GM10266 (cell line): Measurements from ENCODE around the gene CARD10.

ENCODE experiments used
- DNase-seq: peaks from one replicate; pipeline ENCODE4 v3.0.0; 2012; ENCODE audit errors: extremely low spot score
- TF ChIP-seq, protein P1 (sequence below): IDR thresholded peaks from 2 replicates; pipeline ENCODE4 v1.5.1; 2012; ENCODE audit warnings: mild to moderate bottlenecking, low read depth; ENCODE audit not compliant: control insufficient read depth, insufficient read depth; ENCODE audit errors: missing control alignments

CARD10 gene

DNA sequence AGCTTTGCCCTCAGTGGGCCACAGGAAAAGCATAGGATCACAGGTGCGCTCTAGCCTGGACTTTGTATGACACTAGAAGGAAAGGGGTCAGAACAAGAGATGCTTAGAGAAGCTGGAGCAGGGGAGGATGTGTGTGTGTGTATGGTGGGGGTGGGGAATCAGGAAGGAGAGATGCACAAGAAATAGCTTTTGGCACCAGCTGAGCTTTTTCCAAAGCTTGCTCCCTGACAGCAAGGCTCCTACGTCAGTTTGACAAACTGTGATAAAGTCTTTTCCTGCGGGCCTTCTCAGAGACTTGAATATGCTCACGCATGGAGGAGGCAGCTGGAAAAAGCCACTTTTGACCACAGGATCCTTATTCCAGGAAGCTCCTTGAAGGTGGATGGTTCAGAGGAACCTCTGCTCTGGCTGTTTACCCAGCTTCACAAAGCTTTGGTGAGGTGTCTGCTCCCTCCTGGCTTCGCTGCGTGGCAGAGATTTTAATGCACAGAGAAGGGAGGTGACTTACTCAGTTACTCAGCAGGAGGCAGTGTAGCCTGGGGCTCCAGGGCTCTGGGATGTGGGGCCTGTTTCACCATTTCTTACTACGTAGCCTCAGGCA is 45.0 kb upstream of the CARD10 start:
- DNase-seq, result no peak

DNA sequence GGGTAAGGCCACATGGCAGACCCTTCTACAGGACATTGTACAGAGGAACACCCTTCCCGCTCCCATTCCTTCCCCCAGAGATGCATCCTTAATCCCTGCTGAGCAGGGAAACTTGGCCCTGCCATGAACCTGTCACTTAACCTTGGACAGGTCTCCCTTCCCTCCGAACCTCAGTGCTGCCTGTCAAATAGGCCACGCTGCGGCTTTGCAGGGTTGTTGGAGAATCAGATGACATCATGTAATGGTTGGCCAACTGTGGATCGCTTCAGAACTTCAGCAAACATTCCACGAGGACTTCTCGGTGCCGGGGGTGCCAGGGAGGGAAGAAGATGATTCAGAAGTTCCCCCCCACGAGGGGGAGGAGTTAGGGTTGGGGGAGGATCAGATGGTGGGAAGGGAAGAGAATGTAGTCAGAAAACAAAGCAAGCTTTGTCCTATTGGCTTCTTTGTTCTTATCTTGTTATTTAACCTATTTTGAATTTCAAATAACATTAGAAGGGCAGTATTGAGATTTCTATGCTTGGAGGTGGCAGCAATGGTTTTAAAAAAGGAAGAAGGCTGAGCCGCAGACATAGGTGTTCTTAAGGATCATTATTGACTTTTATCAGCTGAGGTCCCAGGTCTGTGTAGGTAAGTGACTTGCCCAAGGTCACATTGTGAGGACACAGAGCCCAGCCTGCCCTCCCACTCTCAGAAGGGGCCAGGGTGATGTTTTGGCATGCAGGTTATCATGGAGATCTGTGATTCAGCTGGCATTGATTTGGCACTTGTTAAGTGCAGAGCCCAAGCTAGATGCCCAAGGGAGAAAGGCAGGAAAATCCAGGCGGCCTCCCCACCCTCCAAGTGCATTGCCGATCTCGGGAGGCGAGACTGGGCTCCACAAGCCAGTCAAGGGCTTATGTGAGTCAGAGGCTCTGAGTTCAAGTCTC is 44.2 kb upstream of the CARD10 start:
- DNase-seq, result no peak
- TF ChIP-seq, protein P1, sequence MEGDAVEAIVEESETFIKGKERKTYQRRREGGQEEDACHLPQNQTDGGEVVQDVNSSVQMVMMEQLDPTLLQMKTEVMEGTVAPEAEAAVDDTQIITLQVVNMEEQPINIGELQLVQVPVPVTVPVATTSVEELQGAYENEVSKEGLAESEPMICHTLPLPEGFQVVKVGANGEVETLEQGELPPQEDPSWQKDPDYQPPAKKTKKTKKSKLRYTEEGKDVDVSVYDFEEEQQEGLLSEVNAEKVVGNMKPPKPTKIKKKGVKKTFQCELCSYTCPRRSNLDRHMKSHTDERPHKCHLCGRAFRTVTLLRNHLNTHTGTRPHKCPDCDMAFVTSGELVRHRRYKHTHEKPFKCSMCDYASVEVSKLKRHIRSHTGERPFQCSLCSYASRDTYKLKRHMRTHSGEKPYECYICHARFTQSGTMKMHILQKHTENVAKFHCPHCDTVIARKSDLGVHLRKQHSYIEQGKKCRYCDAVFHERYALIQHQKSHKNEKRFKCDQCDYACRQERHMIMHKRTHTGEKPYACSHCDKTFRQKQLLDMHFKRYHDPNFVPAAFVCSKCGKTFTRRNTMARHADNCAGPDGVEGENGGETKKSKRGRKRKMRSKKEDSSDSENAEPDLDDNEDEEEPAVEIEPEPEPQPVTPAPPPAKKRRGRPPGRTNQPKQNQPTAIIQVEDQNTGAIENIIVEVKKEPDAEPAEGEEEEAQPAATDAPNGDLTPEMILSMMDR, result no peak

More for the DNA sequence above, 45.0 kb upstream of the CARD10 start:
- TF ChIP-seq, protein P1, result no peak

DNA sequence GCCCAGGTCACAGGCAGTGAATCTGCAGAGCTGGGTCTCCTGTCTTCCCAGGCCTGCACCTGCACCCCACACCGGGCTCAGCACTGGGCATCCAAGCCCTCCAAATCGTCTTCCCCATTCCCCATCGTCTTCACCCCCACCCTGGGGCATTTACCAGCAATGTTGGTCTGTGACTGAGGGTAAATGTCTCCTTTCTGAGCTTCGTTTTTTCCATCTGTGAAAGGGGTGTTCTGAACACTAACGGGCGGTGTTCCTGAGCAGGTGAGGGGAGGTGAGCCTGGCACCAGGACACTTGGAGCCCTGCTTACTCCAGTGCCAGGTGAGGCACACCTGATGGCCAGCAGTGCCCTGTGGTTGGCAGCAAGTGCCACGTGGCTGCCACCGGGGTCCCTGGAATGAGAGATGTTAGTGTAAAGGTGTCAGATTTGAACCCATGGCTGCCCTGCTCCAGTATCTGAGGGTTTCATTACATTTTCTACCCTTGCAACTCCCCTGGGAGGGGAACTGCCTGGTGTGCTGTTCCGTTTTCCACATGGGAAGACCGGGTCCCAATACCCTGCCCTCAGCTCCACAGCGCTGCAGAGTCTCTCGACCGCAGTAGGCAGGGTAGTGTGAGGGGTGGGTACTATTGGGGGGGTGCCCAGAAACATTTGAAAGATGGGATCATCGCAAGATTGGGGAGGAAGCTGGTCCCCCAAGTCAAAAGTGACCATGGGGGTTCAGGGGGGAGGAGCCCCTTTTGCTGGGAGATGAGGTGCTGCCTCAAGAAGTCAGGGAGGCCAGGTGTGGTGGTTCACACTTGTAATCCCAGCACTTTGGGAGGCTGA is 43.0 kb upstream of the CARD10 start:
- TF ChIP-seq, protein P1, result no peak
- no peak for DNase-seq

DNA sequence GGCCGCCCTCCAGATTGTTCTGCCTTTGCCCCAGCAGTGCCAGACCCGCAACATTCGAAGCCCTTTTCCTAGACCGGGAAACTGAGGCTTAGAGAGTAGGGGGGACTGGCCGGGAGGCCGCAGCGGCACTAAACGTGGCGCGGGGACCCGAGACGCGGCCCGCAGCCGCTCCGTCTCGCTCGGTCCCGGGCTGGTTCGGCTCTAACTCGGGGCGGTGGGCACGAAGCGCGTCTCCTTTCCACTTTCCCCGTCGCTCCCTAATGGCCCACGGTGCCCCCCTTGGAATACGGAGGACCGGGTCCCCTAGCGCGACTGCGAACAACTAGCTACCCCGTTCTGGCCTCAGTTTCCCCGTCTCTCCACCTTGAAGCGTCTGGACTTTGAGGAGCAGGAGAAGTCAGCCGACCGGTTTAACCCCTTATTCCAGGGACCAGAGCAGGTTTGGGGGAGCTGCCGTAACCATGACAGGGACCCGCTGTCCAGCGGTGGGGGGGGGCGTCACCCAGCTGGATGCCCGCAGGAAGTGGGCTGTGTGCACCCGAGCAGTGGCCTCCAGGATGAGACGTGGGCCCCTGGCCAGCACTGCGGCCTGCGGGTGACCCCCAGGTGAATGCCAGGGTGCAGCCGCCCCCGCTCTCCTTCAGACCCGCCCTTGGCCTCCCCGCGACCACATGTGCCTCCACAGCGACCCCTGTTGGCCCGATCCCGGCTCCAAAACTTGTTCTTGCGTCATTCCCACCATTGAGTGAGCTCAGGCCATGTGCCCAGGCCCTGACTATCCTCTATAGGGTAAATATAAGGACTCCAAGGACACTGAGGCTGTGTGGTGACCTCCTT is 42.2 kb upstream of the CARD10 start:
- DNase-seq, result peak; percentile 91
- TF ChIP-seq, protein P1, result peak; percentile 73

DNA sequence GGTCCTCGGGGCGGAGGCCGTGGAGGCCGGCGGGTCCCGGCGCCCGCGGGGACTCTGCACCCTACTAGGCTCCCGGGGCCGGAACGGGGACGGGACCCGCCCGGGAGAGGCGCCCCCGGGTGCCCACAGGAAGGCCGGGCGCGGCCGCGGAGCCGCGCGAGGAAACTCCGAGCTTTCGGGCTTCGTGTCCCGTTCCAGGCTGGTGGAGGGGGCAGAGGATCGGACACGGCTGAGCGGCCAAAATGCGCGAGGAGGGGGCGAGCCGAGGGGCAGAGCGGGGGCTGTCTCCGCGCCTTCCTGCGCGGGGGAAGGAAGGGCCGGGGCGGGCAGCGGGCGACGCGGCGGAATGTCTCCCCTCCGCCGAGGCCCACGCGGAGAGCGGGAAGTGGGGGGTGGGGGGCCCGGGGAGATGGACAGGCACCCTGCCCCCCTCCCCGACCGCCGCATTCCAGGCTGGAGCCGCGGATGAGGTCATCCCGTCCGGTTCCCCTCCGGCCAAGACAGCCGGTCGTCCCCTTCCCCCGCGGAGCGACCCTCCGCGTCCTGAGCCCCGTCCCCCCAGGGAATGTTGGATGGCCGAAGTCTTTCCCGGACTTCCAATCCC is 41.5 kb upstream of the CARD10 start:
- TF ChIP-seq, protein P1, result no peak
- no peak for DNase-seq

DNA sequence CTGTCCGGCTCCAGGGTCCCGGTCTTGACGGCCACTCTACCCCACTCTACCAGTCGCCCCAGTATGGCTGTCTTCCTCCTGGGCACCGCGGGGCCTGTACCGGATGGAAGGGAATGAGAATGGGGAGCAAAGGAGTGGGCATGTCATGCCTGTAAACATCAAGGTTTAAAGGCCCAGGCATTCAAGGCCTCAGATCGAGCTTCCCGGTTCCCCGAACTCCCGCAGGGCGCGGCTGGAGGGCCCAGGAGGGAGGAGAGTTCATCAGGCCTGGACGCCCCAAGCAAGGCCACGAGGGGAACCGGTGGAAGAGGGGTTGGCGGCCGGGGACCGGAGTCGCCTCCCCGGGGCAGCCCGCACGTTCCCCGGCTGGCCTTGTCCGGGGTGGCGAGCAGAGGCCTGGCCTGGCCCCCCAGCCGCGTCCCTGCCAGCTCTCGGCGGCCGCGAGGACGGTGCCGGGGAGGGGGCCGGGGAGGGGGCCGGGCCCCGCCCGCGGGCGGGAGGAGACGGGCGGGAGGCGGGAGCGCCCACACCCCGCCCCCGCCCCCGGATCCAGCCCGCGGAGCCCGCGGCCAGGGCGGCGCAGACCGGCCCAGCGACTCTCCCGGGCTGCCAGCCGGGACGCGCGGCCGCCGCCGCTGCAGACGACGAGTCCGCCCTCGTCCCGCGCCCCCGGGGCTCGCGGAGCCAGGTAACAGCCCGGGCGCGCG is 40.8 kb upstream of the CARD10 start, which contains the start of gene CDC42EP1:
CDC42EP1 (plus strand) TSS at position 580 of the 707 bp plus-strand sequence. CDS start 5,870 bp downstream, outside the sequence.
- DNase-seq, result no peak
- TF ChIP-seq, protein P1, result no peak
